Measurements from ENCODE around the gene NEURL2.
"Not testable (repeated sequence)": the region's sequence is repeated elsewhere in the genome, so short reads cannot be mapped to it uniquely, and the experiment has no call there.

Gene NEURL2

GRCh38 chr20:45911486-45912343 lies 20.7 kb upstream of the NEURL2 start, which contains the start of gene PLTP:
Gene PLTP, minus strand, starts transcription at chr20:45912155. Its CDS starts 703 bp downstream, at chr20:45911452.
- peak; percentile 63 to 86 for DNase-seq (ENCODE audit: low spot score in 2 of 2)
- Histone ChIP-seq H3K27me3 (ENCODE audit: low read depth) (no peaks in the 10 kb centered on the region), H3K4me1 (peaks cover 6% of the 10 kb centered on the region), H3K36me3 (replicated peaks) (peaks cover 23% of the 10 kb centered on the region), H3K4me3 (peak within 1 kb of the TSS; percentile 45), H3K9me3 (no peaks in the 10 kb centered on the region)
- in situ Hi-C loops (cut with MboI; ENCODE audit: low sequenced_read_pairs) = no loop called here

- DNase-seq (ENCODE audit: low spot score in 2 of 2) = peak; percentile 100
- H3K4me1 ChIP-seq = peaks cover 9% of the 10 kb centered on the region
- H3K4me3 ChIP-seq = peak overlapping the region; percentile 45
- in situ Hi-C loops (cut with MboI; ENCODE audit: low sequenced_read_pairs) = no loop called here
- no peaks in the 10 kb centered on the region for H3K27me3 ChIP-seq (ENCODE audit: low read depth)
- H3K9me3 ChIP-seq = no peaks in the 10 kb centered on the region
- peaks cover 27% of the 10 kb centered on the region for H3K36me3 ChIP-seq (replicated peaks)
These were observed 19.9 kb upstream of the NEURL2 start for GRCh38 chr20:45910670-45911485.

DNA sequence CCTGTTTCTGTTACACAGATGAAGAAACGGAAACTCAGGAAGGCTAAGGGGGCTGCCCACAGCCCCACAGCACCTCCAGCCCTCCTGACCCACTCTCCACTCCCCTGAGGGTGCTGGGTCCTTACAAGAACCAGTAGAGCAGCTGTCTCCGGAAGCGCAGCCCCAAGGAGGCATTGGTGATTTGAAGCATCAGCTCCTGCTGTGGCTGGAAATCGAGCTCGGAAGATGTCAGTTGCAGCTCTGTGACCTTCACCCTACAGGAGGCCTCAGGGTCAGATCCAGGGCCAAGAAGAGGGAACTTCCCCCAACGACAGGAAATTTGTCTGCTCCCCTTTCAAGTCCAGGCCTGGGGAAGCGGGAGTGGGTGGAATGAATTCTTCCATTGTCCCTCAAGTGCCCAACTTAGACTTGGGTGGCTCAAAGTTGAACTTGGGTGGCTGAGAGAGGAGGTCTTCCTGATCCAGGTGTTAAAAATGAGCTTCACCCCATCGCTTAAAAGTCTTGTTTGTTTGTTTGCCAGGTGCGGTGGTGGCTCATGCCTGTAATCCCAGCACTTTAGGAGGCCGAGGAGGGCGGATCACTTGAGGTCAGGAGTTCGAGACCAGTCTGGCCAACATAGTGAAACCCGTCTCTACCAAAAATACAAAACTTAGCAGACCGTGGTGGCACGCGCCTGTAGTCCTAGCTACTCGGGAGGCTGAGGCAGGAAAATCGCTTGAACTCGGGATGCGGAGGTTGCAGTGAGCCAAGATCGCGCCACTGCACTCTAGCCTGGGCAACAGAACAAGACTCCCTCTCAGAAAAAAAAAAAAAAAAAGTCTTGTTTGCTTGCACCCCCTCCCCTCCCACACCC lies 19.0 kb upstream of the NEURL2 start:
- H3K4me1 ChIP-seq = peaks cover 17% of the 10 kb centered on the region
- DNase-seq (ENCODE audit: low spot score in 2 of 2) = no peak
- peaks cover 27% of the 10 kb centered on the region for H3K36me3 ChIP-seq (replicated peaks)
- no peak overlapping the region for H3K4me3 ChIP-seq
- in situ Hi-C loops (cut with MboI; ENCODE audit: low sequenced_read_pairs) = no loop called here
- no peaks in the 10 kb centered on the region for H3K27me3 ChIP-seq (ENCODE audit: low read depth)
- no peaks in the 10 kb centered on the region for H3K9me3 ChIP-seq

- in situ Hi-C loops (cut with MboI; ENCODE audit: low sequenced_read_pairs) = no loop called here
- no peaks in the 10 kb centered on the region for H3K27me3 ChIP-seq (ENCODE audit: low read depth)
- H3K4me1 ChIP-seq = peaks cover 22% of the 10 kb centered on the region
- no peak for DNase-seq (ENCODE audit: low spot score in 2 of 2)
- H3K9me3 ChIP-seq = no peaks in the 10 kb centered on the region
- no peak overlapping the region for H3K4me3 ChIP-seq
- H3K36me3 ChIP-seq (replicated peaks) = peaks cover 34% of the 10 kb centered on the region
These were observed 18.4 kb upstream of the NEURL2 start for GRCh38 chr20:45909336-45909808.

- in situ Hi-C loops (cut with MboI; ENCODE audit: low sequenced_read_pairs) = no loop called here
- Histone ChIP-seq H3K9me3 (no peaks in the 10 kb centered on the region), H3K4me1 (peaks cover 22% of the 10 kb centered on the region), H3K36me3 (replicated peaks) (peaks cover 40% of the 10 kb centered on the region), H3K27me3 (ENCODE audit: low read depth) (no peaks in the 10 kb centered on the region), H3K4me3 (no peak overlapping the region)
- no peak for DNase-seq (ENCODE audit: low spot score in 2 of 2)
These were observed 17.1 kb upstream of the NEURL2 start for GRCh38 chr20:45908084-45908483.

GRCh38 chr20:45907219-45907948 lies 16.4 kb upstream of the NEURL2 start:
- H3K9me3 ChIP-seq = no peaks in the 10 kb centered on the region
- H3K27me3 ChIP-seq (ENCODE audit: low read depth) = no peaks in the 10 kb centered on the region
- peaks cover 40% of the 10 kb centered on the region for H3K36me3 ChIP-seq (replicated peaks)
- H3K4me1 ChIP-seq = peaks cover 20% of the 10 kb centered on the region
- no peak for DNase-seq (ENCODE audit: low spot score in 2 of 2)
- no peak overlapping the region for H3K4me3 ChIP-seq
- in situ Hi-C loops (cut with MboI; ENCODE audit: low sequenced_read_pairs) = no loop called here

DNA sequence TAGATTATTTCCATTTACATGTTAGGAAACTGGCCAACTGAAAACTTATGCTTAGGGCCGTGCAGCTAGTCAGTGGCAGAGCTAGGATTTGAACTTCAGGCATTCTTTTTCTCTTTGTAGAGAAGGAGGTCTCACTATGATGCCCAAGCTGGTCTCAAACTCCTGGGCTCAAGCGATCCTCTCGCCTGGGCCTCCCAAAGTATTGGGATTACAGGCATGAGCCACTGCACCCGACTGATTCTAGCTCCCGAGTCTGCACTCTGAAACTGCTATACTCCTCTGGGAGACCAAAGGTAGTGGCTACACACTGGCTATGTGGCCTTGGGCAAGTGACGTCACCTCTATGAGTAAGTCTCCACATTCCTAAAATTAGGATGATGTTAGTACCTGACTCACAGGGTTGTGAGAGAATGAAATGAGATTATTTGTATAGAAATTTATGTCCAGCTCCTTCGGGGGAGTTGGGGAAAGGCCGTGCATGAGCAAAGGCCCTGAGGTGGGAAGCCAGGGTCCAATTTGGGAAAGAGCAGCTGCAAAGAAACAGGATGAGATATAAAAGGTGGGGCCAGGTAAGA lies 14.6 kb upstream of the NEURL2 start:
- H3K27me3 ChIP-seq (ENCODE audit: low read depth) = no peaks in the 10 kb centered on the region
- H3K4me3 ChIP-seq = no peak overlapping the region
- peaks cover 56% of the 10 kb centered on the region for H3K36me3 ChIP-seq (replicated peaks)
- in situ Hi-C loops (cut with MboI; ENCODE audit: low sequenced_read_pairs) = no loop called here
- H3K9me3 ChIP-seq = no peaks in the 10 kb centered on the region
- DNase-seq (ENCODE audit: low spot score in 2 of 2) = peak in 1 of 2 experiments; percentile 59
- H3K4me1 ChIP-seq = peaks cover 17% of the 10 kb centered on the region

GRCh38 chr20:45904583-45905504 lies 13.8 kb upstream of the NEURL2 start:
- no peaks in the 10 kb centered on the region for H3K9me3 ChIP-seq
- DNase-seq (ENCODE audit: low spot score in 2 of 2) = peak; percentile 76 to 93
- peaks cover 17% of the 10 kb centered on the region for H3K4me1 ChIP-seq
- no peaks in the 10 kb centered on the region for H3K27me3 ChIP-seq (ENCODE audit: low read depth)
- no peak overlapping the region for H3K4me3 ChIP-seq
- in situ Hi-C loops (cut with MboI; ENCODE audit: low sequenced_read_pairs) = no loop called here
- H3K36me3 ChIP-seq (replicated peaks) = peaks cover 56% of the 10 kb centered on the region

GRCh38 chr20:45902199-45902701 lies 11.2 kb upstream of the NEURL2 start:
- peaks cover 51% of the 10 kb centered on the region for H3K36me3 ChIP-seq (replicated peaks)
- H3K4me3 ChIP-seq = no peak overlapping the region
- no peaks in the 10 kb centered on the region for H3K9me3 ChIP-seq
- in situ Hi-C loops (cut with MboI; ENCODE audit: low sequenced_read_pairs) = no loop called here
- peaks cover 17% of the 10 kb centered on the region for H3K4me1 ChIP-seq
- no peak for DNase-seq (ENCODE audit: low spot score in 2 of 2)
- H3K27me3 ChIP-seq (ENCODE audit: low read depth) = no peaks in the 10 kb centered on the region

- DNase-seq (ENCODE audit: low spot score in 2 of 2); H3K27me3 ChIP-seq (ENCODE audit: low read depth); H3K9me3 ChIP-seq; H3K4me3 ChIP-seq; in situ Hi-C loops (cut with MboI; ENCODE audit: low sequenced_read_pairs): not testable (repeated sequence)
- H3K4me1 ChIP-seq = peaks cover 17% of the 10 kb centered on the region
- H3K36me3 ChIP-seq (replicated peaks) = peaks cover 52% of the 10 kb centered on the region
These were observed 10.3 kb upstream of the NEURL2 start for GRCh38 chr20:45901332-45901731.

DNA sequence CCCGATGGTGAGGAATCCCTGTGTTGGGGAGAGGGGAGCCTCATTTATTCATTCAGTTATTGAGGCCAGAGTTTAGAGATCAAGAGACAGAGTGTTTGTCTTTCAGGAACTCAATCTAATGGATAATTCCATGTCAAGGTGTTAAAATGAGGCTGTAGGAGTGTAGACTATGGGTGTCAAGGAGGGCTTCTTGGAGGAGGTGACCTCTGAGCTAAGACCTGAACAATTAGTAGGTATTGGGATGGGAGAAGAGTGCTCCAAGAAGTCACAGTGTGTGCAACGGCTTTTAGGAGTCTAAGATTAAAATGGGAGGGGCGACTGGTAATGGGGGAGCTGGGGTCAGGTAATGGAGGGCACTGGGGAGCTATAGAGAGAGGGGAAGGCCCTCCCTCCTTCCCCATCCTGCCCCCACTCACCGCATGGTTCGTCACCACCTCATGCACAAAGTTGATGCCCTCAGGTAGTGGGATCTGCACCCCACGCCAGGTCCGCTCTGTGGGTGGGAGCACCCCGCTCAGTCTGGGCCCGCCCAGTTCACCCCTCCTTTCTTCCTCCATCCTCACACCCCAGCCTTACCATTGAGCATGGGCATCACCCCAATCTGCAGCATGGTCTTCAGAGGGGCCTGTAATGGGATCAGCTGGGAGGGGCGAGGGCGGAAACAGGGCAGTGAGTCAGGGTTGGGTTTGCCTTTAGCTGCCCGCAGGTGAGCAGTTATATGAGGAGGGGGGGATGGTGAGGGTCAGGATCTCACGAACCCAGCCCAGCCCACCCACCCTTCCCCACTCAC lies 8.2 kb upstream of the NEURL2 start:
- Histone ChIP-seq H3K4me1 (no peaks in the 10 kb centered on the region), H3K36me3 (replicated peaks) (peaks cover 42% of the 10 kb centered on the region), H3K9me3 (no peaks in the 10 kb centered on the region), H3K27me3 (ENCODE audit: low read depth) (no peaks in the 10 kb centered on the region), H3K4me3 (no peak overlapping the region)
- in situ Hi-C loops (cut with MboI; ENCODE audit: low sequenced_read_pairs) = no loop called here
- no peak for DNase-seq (ENCODE audit: low spot score in 2 of 2)
